Activated naive CD8-positive, alpha-beta T cell (primary cell): ENCODE results near the gene UNC119B.
"Not testable (repeated sequence)": the region's sequence is repeated elsewhere in the genome, so short reads cannot be mapped to it uniquely, and the experiment has no call there.

Source experiments
- H3K27ac Mint-ChIP-seq: one replicate; pipeline ENCODE4 v1.8.0; 2021; ENCODE audit warnings: mixed read lengths
- H3K27me3 Mint-ChIP-seq: one replicate; pipeline ENCODE4 v1.8.0; 2021; ENCODE audit warnings: mixed read lengths
- H3K36me3 Mint-ChIP-seq: one replicate; pipeline ENCODE4 v1.8.0; 2021; ENCODE audit warnings: mixed read lengths
- H3K4me1 Mint-ChIP-seq: one replicate; pipeline ENCODE4 v1.8.0; 2021; ENCODE audit warnings: low read depth, mixed read lengths
- H3K4me3 Mint-ChIP-seq: one replicate; pipeline ENCODE4 v1.8.0; 2021; ENCODE audit warnings: mild to moderate bottlenecking, mixed read lengths
- H3K9me3 Mint-ChIP-seq: one replicate; pipeline ENCODE4 v1.8.0; 2021; ENCODE audit warnings: low read depth, mixed read lengths

Gene UNC119B

DNA sequence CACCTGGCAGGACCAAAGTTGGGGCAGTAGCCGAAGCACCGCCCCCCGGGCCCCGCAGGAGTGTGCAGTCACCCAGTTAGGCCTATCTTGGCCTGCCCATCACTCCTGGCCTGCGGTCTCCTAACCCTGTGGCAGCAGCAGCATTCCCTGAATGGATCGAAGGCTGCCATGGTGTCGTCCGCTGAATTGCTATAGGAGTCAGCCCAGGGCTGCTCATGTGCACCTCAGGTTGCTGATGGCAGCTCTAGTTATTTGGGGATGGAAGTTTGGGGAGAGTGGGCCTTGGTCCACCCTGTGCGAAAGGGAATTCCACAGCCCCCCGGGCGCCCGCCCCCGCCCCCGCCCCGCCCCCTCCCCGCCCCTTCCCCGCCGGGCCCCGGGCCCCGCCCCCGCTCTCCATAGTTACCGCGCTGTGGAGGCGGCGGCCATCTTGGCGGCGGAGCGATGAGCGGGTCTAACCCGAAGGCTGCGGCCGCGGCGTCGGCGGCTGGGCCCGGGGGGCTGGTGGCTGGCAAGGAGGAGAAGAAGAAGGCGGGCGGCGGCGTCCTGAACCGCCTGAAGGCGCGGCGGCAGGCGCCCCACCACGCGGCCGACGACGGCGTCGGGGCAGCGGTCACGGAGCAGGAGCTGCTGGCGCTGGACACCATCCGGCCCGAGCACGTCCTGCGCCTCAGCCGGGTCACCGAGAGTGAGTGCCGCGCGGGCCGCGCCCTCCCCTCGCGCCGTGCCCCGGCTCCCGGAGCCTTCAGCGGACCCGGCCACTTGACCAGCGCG, at the start of gene UNC119B:
Gene UNC119B, plus strand, starts transcription at position 428 of the 774 bp plus-strand sequence. Its CDS starts 17 bp downstream, at position 445.
- peaks cover 33% of the 10 kb centered on the region for H3K4me1 Mint-ChIP-seq
- H3K4me3 Mint-ChIP-seq = peak within 1 kb of the TSS; percentile 92
- no peaks in the 10 kb centered on the region for H3K36me3 Mint-ChIP-seq
- no peaks in the 10 kb centered on the region for H3K27me3 Mint-ChIP-seq
- H3K27ac Mint-ChIP-seq = peak within 1 kb of the TSS; percentile 88
- no peaks in the 10 kb centered on the region for H3K9me3 Mint-ChIP-seq

DNA sequence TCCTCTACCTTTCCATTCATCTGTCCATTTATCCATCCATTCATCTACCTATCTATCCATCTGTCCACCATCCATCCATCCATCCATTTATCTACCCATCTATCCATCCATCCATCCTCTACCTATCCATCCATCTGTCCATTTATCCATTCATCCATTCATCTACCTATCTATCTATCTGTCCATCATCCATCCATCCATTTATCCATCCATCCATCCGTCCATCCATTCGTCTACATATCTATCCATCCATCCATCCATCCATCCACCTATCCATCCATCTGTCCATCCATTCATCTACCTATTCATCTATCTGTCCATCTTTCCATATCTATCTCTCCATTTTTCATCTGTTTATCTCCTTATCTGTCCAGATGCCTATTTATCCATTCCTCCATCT, 48.8 kb upstream of the UNC119B start:
- no peak overlapping the region for H3K27ac Mint-ChIP-seq
- no peaks in the 10 kb centered on the region for H3K36me3 Mint-ChIP-seq
- no peaks in the 10 kb centered on the region for H3K4me1 Mint-ChIP-seq
- no peaks in the 10 kb centered on the region for H3K27me3 Mint-ChIP-seq
- no peak overlapping the region for H3K4me3 Mint-ChIP-seq
- H3K9me3 Mint-ChIP-seq = no peaks in the 10 kb centered on the region

DNA sequence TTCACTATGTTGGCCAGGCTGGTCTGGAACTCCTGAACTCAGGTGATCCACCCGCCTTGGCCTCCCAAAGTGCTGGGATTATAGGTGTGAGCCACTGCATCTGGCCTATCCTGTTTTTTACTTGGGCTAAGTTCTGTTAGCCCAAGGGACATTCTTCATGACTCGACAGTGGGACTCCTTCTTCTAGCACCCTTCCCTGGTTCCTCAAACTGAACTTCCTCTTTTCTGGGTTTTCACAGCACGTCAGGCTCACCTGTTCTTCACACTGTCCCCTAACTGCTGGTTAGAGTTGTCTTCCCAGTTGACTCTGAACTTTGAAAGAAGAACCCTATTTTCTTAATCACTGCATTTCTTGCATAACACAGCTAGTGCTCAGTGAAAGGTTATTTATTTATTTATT, 47.4 kb upstream of the UNC119B start:
- H3K27ac Mint-ChIP-seq = no peak overlapping the region
- no peak overlapping the region for H3K4me3 Mint-ChIP-seq
- H3K36me3 Mint-ChIP-seq = no peaks in the 10 kb centered on the region

DNA sequence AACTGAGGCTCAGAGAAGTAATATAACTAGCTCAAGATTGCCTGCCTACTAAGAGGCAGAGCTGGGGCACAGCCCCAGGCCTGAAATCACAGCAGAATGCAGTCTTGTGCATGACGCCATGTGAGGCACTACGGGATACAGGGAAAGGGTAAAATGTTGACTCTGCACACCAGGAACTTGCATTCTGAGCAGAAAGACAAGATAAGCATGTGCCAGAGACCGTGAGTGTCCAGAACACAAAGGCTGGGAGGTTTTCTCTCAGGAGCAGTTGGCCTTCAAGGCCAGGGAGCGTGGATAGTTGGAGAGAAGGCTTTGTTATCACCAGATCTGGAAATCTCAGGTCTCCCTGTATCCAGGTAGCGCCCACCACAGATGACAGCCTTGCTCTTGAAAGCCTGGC, 46.5 kb upstream of the UNC119B start:
- H3K4me1 Mint-ChIP-seq = no peaks in the 10 kb centered on the region
- H3K9me3 Mint-ChIP-seq = no peaks in the 10 kb centered on the region
- no peaks in the 10 kb centered on the region for H3K27me3 Mint-ChIP-seq
- H3K36me3 Mint-ChIP-seq = no peaks in the 10 kb centered on the region
- no peak overlapping the region for H3K27ac Mint-ChIP-seq
- H3K4me3 Mint-ChIP-seq = no peak overlapping the region

More for the DNA sequence above, 47.4 kb upstream of the UNC119B start:
- Mint-ChIP-seq H3K9me3 (no peaks in the 10 kb centered on the region), H3K4me1 (no peaks in the 10 kb centered on the region), H3K27me3 (no peaks in the 10 kb centered on the region)

DNA sequence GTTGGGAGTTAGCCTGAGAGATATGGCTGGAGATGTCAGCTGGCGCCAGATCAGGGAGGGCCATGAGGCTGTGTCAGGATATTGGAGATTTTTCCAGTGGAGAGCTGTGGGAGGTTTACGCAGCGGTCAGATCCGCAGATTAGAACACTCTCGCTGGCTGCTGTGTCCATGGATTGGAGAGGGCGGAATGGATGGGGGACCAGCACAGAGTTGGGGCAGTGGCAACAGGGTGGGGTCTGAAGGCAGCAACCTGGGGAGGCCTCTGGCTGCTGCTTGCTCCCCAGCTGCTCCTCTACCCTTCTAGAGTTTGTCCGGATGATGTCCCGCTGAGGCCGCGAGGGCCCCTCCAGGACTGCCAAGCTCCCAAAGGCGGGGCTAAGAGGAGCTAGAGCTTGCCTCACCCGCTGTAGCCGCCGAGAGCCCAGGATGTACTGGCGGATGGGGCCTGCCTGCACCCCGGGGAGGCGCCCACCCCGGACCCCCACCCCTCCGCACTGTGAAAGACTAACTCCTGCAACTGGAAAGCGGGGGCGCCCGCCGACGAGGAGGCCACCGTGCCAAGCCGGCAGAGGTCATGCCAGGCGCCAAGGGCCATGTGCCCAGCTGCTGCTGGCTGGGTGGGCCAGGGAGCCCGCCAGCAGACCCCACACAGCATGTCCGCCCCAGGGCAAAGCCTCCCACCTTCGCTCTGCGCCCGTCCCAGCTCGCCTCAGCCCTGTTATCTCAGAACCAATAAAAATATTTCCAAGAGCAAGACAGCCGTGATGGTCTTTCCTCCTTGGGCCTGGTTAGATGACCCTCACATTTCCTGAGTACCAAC, 43.5 kb upstream of the UNC119B start:
- Mint-ChIP-seq H3K4me1 (no peaks in the 10 kb centered on the region), H3K36me3 (no peaks in the 10 kb centered on the region), H3K4me3 (no peak overlapping the region), H3K27ac (no peak overlapping the region), H3K27me3 (no peaks in the 10 kb centered on the region), H3K9me3 (no peaks in the 10 kb centered on the region)

DNA sequence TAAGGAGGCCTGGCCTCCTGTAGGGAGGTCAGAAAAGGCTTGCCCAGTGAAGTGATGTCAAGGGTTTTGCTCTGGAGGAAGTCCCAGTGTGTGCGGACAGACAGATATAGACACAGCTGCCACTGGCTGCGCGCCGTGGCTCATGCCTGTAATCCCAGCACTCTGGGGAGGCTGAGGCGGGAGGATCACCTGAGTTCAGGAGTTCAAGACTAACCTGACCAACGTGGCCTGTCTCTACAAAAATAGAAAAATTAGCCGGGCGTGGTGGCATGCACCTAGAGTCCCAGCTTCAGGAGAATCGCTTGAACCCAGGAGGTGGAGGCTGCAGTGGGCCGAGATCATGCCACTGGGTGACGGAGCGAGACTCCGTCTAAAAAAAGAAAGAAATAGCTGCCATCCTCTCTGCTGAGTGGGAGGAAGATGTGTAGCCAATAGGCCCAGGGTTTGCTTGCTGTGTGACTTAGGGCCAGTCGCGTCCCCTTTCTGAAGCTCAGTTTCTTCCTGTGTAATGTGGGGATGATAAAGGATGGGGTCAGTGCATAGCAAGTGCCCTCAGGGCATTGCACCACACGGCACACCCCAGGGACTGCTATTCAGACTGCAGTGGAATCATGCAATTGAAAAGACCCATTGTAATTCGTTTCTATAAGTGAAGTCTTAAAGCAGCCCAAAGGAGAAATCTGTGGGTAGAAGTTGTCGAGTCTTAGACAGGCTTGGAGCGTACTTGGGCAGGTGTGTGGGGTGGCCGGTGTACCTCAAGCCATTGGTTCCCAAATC, 42.0 kb upstream of the UNC119B start:
- H3K27ac Mint-ChIP-seq = no peak overlapping the region
- no peaks in the 10 kb centered on the region for H3K9me3 Mint-ChIP-seq
- H3K27me3 Mint-ChIP-seq = no peaks in the 10 kb centered on the region
- H3K4me1 Mint-ChIP-seq = no peaks in the 10 kb centered on the region
- no peaks in the 10 kb centered on the region for H3K36me3 Mint-ChIP-seq
- H3K4me3 Mint-ChIP-seq = no peak overlapping the region

DNA sequence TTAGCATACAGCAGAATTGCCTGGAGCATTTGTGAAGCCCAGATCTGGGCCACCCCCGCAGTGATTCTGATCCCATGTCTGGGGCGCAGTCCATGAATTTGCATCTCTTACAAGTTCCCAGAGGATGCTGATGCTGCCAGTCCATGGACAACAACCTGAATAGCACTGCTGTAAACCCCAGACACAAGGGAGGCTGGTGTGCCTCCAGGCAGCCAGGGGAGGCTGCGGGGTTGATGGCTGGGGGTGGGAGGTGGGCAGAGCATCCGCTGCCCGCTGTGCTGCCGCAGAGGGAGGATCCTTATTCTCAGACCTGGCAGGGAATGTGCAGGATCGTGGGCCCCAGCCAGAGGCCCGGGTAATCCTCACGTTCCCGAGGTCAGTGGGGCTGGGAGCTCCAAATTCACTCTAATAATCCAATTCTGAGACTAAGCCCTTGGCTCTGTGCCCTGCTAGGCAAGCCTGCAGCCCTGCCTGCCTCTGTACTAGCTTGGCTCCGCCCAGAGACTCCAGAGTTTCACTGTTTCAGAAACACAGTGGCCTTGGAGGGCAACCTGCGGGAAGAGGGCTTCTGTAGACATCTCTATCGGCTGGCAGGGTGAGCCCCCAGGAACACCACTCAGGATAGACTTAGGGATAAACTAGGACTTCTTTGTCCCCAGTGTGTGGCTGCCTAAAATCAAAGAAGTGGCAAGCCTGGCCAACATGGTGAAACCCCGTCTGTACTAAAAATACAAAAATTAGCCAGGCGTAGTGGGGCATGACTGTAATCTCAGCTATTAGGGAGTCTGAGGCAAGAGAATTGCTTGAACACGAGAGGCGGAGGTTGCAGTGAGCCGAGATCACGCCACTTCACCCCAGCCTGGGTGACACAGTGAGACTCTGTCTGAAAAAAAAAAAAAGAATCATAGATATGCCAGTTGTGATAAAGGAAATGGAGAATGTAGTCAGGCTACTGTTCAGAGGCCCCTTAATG, 41.1 kb upstream of the UNC119B start:
- no peak overlapping the region for H3K27ac Mint-ChIP-seq
- no peaks in the 10 kb centered on the region for H3K36me3 Mint-ChIP-seq
- no peaks in the 10 kb centered on the region for H3K27me3 Mint-ChIP-seq
- no peak overlapping the region for H3K4me3 Mint-ChIP-seq
- H3K4me1 Mint-ChIP-seq = no peaks in the 10 kb centered on the region
- H3K9me3 Mint-ChIP-seq = no peaks in the 10 kb centered on the region

DNA sequence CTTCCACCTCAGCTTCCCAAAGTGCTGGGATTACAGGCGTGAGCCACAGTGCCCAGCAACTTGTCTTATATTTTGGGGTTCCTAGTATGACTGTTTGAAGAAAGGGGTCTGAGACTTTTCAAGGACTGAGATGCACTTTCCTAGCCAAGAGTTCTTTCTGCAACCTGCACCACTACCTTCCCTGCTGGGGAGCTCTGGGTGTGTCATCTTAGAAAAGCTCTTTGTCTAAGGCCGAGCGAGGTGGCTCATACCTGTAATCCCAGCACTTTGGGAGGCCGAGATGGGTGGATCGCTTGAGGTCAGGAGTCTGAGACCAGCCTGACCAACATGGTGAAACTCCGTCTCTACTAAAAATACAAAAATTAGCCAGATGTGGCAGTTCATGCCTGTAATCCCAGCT, 40.0 kb upstream of the UNC119B start:
- not testable (repeated sequence) for H3K27ac Mint-ChIP-seq, H3K36me3 Mint-ChIP-seq, H3K4me1 Mint-ChIP-seq, H3K9me3 Mint-ChIP-seq, H3K4me3 Mint-ChIP-seq, H3K27me3 Mint-ChIP-seq

DNA sequence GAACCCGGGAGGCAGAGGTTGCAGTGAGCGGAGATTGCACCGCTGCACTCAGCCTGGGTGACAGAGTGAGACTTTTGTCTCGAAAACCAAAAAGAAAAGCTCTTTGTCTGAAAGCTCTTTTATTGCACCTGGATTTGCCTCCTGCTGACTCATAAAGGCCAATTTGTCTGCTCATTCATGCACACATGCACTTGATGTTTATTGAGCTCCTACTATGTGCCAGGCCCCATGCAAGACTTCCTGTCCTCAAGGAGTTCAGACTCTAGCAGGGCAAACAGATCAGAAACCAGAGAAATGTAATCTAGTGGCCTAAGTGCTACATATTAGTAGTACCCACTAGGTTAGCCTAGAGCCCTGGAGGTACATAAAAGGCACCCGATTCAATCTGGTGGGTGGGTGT, 39.6 kb upstream of the UNC119B start:
- no peaks in the 10 kb centered on the region for H3K36me3 Mint-ChIP-seq
- no peaks in the 10 kb centered on the region for H3K4me1 Mint-ChIP-seq
- no peak overlapping the region for H3K27ac Mint-ChIP-seq
- no peak overlapping the region for H3K4me3 Mint-ChIP-seq
- H3K9me3 Mint-ChIP-seq = no peaks in the 10 kb centered on the region
- peaks cover 4% of the 10 kb centered on the region for H3K27me3 Mint-ChIP-seq

DNA sequence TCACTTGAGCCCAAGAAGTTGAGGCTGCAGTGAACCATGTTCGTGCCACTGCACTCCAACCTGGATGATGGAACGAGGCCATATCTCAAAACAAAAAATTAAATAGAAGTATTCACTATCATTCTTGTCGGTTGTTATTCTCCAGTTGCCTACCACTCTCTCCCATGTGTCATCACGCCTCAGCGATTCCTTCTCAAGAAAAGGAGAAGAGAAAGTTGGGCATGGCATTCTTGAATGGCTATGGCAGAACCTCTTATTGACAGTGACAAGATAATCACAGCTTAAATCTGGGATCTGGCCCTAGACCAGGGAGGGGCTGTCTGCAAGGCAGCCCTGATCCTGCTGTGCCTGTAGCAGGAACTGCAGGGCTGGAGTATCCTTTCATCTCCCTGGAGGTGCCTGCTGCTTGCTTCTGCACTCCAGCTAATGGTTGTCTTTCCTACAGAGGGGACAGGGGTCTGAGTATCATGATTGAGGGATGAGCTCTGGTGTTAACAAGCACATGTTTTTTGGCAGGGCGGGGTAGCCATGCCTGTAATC, 36.1 kb upstream of the UNC119B start:
- H3K27me3 Mint-ChIP-seq = peaks cover 4% of the 10 kb centered on the region
- no peaks in the 10 kb centered on the region for H3K9me3 Mint-ChIP-seq
- H3K4me1 Mint-ChIP-seq = peaks cover 2% of the 10 kb centered on the region
- no peak overlapping the region for H3K4me3 Mint-ChIP-seq
- no peaks in the 10 kb centered on the region for H3K36me3 Mint-ChIP-seq
- no peak overlapping the region for H3K27ac Mint-ChIP-seq

DNA sequence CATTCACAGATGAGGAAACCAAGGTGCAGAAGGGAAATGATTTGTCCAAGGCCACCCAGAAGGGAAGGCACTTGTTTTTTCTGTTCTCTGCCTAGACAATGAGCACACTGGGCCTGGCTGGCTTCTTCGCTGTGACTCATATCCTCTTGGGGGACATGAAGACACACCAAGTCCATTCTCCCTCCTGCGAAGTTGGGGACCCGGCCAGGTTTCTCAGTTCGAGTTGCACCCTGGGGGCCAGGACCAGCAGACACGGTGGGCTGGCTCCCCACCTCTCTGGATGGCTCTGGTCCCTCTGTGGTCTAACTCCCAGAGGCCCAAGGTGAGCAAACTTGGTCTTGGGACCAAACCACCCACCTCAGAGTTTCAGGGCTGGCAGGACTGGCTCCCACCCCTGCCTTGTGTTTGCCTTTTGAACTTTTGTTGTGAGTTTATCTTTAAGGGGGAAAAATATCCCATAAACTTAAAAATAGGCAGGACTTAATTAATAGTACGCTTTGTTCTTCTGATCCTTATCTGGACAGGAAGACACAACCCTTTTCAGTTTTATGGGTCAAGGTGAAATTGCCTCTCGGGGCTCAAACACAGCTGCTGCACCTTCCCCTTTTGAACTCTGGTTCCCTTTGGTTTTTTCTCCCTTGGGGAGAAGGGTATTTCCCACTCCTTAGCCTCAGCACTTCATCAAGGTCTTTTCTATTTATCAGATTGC, 32.3 kb upstream of the UNC119B start:
- Mint-ChIP-seq H3K36me3 (no peaks in the 10 kb centered on the region), H3K9me3 (no peaks in the 10 kb centered on the region), H3K27ac (no peak overlapping the region), H3K27me3 (peaks cover 4% of the 10 kb centered on the region), H3K4me3 (no peak overlapping the region), H3K4me1 (peaks cover 2% of the 10 kb centered on the region)

DNA sequence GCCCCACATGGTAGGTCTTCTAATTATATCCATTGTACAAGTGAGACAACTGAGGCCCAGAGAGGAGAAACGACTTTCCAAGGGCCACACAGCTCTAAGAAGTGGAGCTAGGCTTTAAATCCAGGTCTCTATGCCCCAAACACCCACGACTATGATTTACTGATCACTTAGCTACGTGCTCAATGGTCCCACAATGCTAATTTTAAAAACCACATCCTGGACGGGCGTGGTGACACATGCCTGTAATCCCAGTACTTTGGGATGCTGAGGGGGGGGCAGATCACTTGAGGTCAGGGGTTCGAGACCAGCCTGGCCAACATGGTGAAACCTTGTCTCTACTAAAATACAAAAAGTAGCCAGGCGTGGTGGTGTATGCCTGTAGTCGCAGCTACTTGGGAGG, 31.7 kb upstream of the UNC119B start:
- Mint-ChIP-seq H3K27me3 (peaks cover 4% of the 10 kb centered on the region), H3K36me3 (no peaks in the 10 kb centered on the region), H3K9me3 (no peaks in the 10 kb centered on the region), H3K4me3 (no peak overlapping the region), H3K4me1 (peaks cover 2% of the 10 kb centered on the region), H3K27ac (no peak overlapping the region)

DNA sequence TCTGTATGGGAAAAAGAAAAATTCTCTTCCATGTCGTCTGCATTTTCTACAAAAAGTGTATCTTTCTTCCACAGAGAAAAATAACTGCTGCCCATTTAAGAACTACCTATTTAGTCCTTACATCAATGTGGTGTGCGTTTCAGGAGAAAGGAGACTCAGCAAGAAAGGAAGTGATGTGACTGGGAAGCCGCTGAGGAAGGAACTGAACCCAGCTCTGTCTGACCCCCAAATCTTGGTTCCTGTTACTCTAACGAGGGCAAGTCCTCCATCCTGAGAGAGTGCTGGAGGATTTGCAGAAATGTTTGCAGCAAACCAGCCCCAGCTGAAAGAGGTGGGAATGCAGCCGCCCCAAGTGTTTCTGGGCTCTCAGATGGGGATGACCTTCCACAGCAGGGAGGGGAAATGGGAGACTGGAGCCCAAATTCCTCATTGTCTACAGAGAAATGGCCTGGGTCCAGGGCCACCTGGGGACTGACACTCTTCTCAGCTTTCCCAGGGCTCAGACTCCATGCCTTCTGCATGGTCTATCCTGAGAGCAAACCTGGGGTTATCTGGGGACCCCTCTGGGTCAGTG, 30.0 kb upstream of the UNC119B start:
- Mint-ChIP-seq H3K27me3 (peaks cover 3% of the 10 kb centered on the region), H3K4me3 (no peak overlapping the region), H3K4me1 (peaks cover 2% of the 10 kb centered on the region), H3K27ac (no peak overlapping the region), H3K9me3 (no peaks in the 10 kb centered on the region), H3K36me3 (no peaks in the 10 kb centered on the region)
